Fibroblast of skin of scalp (primary cell): ENCODE data around the gene SCN3B.
A peak's percentile ranks its signal among the peaks of the same experiment; 100 is the strongest.

Experiments
- DNase-seq: peaks from one replicate; pipeline ENCODE4 v3.0.0-alpha.2; 2013

The SCN3B gene

GRCh38 chr11:123653827-123654565 is 428 bp downstream of the SCN3B start:
- peak; percentile 43 for DNase-seq

GRCh38 chr11:123653483-123653826 is 969 bp downstream of the SCN3B start:
- DNase-seq = no peak

DNA sequence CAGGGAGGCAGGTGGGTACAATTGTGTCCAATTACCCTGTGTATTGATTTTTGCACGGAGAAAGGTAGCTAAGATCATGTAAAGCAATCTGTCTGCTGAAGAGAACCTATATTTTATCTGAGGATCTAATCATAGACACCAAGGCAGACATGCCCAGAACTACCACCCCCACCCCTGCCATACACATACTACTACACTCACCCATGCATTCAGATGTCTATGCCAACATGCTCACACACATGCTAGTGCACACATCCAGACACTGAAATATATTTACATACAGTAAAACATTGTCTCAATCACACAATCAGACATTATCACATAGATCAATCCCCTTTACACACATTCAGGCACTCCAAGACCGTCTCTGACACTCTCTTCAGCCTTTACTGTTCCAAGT is 1.8 kb downstream of the SCN3B start:
- no peak for DNase-seq

- no peak for DNase-seq
Observed at GRCh38 chr11:123650901-123651300, 3.5 kb downstream of the SCN3B start.

DNA sequence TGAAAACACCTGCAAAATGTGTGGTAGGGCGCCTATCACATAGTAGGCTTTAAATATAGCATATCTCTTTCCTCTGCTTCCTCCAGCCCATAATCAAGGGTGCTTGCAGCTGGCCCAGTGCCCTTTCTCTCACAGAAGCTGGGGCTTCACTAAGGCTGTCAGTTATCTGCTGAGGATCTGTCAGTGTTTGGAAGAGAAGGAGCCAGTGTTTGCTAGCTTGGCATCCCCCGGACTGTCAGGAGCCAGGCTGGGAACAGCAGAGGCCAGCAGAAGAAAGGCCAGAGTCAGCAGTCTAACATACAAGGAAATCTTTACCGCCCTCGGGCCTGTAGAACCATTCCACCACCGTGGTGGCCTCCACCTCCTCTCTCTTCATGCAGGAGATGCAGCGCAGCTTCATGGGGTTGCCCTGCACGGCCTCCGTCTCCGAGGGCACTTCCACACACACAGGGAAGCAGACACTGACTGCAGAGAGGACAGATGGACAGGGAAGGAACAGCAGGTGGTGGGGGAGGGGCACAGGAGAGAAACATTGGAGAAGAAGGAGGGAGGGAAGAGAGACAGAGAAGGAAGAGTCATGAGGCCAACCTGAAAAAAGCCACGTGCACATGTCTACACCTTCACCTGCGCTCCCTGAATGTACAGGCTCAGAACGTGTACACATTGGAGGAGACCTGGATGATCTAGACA is 9.0 kb downstream of the SCN3B start:
- no peak for DNase-seq

DNA sequence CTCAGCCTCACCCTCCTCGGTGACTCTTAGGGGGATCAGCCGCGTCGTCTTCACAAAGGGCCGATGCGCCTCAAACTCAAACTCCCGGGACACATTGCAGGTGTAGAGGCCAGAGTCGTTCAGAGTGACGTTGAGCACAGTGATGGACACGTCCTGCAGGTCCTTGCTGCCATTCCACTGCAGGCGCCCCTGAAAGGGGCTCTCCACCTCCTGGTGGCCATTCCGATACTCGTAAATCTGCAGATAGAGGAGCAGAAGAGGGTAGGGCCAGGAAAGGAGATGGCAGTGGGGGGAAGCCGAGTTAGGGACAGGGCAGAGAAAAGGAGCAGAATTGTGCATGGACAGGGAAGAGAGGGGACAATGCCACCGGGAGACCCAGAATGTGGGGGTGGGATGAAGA is 12.0 kb downstream of the SCN3B start:
- DNase-seq = no peak

GRCh38 chr11:123641495-123641840 is 13.0 kb downstream of the SCN3B start:
- DNase-seq = no peak

- DNase-seq = peak; percentile 34
Observed at GRCh38 chr11:123640677-123641494, 13.5 kb downstream of the SCN3B start.

GRCh38 chr11:123640029-123640428 is 14.4 kb downstream of the SCN3B start:
- no peak for DNase-seq

DNA sequence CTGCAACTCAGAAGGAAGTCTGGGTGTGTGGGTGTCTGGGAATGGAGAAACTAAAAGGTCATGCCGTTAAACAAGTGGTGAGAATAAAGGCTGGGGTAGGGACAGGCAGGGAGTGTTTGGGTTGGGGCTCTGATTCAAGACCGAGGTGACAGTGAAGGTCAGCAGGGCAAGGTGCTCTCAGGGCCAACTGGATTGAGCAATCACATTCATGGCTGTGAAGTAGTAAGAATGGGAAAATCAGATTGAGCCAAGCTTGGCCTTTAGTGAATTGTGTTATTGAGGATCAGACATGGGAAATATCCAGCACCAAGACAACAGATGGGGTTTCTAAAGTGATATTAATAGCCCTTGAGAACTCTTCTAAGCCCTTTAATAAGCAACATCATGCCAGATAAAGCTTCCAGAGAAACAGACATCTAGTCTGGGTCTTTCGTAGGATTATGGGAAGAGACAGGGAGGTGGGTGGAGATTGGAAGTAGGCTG is 24.3 kb downstream of the SCN3B start:
- no peak for DNase-seq

DNA sequence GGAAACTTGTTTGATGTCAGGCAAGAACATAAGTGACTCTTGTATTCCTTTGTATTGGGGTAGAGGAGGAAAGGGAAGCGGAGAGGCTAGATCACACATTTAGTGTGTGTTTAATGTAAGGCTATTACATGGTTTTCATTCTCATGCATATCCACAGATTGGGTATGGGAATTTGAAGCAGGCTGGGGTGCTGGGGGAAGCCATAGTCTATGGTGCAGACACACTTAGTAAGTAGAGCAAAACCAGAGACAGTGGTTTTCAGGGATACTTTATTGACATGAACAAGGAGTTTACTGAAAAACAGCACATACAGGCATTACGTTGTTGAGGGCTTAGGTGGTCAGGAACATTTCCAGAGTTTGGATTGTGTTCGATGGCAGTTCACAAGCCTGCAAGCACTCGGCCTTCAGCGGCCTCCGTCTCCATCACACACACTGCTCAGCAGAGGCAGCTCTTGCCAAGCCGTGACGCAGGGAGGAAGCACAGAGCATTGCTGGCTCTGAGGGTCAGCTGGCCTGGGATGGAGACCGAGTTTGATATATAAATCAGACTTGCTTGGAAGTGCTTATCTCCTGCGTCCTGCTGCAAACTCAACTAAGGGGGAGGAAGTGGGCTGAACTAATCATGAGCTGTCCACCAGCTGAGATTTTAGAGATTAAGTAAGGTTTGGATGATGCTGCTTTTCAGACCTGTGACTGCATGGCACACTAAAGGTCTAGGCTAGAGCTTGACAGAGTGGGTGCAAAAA is 25.3 kb downstream of the SCN3B start:
- DNase-seq = no peak

DNA sequence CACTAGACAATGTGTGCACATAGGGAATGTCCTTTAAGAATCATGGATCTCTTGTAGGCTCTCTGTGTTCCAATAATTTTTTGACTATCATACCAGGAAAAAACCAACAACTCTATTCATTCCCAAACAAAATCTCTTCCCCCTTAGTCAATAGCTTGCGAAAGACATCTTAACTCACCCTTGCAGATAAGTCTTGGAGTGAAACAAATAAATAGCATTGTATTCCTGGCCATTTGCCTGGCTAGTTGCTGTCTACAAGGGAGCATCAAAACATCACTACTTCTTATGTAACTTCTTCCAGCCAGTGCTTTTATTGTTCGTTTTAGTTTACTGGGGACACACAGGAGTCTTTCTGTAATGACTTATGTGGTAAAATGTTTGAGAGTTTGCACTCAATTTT is 29.4 kb downstream of the SCN3B start:
- DNase-seq = no peak

DNA sequence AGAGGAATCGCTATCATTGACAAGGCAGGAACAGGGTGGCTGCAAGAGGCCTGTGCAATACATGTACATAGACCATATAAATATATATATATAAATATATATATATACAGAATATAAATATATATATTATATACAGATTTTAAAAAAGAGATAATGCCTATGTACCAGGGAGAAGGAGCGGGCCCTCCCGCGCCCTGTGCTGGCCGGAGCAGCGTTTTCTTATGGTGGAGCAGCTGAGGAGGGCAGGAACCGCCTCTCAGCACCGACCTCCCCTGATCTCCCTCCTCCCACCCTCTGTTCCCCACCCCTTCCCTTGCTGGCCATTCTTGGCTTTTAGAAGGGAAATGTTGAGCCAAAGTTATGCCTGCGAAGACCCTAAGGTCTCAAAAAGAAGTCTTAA is 31.8 kb downstream of the SCN3B start:
- DNase-seq = no peak

GRCh38 chr11:123616505-123617198 is 37.8 kb downstream of the SCN3B start:
- DNase-seq = peak; percentile 6

DNA sequence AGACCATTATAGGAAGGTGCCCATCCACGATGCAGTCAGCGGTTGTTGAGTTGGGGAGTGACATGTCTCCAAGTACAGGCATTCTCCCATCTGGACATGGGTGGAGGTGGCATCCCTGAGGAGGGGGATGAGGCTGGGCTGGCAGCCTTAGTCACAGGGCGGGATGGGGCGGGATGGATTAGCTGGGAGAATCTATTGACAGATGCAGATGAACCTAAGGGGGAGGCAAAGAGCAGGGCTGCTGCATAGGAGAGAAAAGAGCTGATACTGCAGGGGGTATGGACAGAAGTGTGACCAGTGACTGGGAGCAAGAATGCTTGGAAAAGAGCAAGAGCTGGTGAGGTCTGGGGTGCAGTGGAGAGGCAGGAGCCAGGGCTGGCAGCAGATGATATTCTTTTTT is 42.7 kb downstream of the SCN3B start:
- no peak for DNase-seq

GRCh38 chr11:123608945-123609344 is 45.5 kb downstream of the SCN3B start:
- DNase-seq = no peak

GRCh38 chr11:123608371-123608770 is 46.1 kb downstream of the SCN3B start:
- no peak for DNase-seq

- DNase-seq = no peak
Observed at GRCh38 chr11:123607781-123608180, 46.6 kb downstream of the SCN3B start.

- DNase-seq = no peak
Observed at GRCh38 chr11:123603666-123604065, 50.8 kb downstream of the SCN3B start.

DNA sequence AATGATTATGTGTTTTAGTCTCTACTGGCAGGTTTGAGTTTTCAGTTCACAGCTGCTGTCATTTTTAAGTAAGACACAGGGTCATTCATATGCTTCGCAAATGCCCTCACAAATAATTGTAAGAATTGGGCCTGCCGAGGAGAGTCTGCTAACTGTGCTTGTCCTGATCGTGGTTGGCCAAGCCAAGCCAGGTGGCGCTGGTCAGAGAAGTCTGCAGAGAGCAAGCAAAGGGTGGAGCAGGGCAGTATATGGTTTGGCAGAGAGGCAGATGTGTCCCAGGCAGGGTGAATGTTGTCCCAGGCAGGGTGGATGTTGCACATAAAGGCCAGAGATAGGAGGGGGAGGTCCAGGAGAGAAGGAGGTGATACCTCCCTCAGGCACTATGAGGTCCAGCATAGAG is 52.7 kb downstream of the SCN3B start:
- no peak for DNase-seq

DNA sequence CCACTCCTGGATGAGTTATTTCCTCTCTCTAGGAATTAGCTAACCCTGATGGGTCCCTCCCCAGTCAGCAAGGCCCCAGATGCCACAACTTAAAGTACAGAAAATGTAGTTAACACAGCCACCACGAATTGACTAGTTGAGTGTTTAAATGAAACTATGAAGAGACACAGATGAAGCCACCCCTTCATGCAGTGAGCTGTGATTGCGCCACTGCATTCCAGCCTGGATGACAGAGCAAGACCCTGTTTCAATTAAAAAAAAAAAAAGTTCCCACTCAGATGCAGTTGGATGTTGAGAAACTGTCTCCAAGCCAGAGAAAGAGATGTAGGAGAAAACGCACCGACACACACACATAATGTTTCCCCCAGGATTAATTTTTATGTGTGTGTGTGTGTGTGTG is 53.3 kb downstream of the SCN3B start:
- peak; percentile 84 for DNase-seq

- DNase-seq = no peak
Observed at GRCh38 chr11:123597859-123598258, 56.6 kb downstream of the SCN3B start.
